GM18498 (cell line): ENCODE data around the gene SUGP1.
"Not testable (repeated sequence)": the region's sequence is repeated elsewhere in the genome, so short reads cannot be mapped to it uniquely, and the experiment has no call there.

Source experiments
- ATAC-seq: cut with Tn5 transposase; IDR thresholded peaks from one replicate; pipeline ENCODE4 v1.9.1; 2021; ENCODE audit warnings: mild to moderate bottlenecking, moderate library complexity; ENCODE audit not compliant: unreplicated experiment

The SUGP1 gene

GRCh38 chr19:19268453-19269385 lies 51.6 kb downstream of the SUGP1 start:
- no peak for ATAC-seq

DNA sequence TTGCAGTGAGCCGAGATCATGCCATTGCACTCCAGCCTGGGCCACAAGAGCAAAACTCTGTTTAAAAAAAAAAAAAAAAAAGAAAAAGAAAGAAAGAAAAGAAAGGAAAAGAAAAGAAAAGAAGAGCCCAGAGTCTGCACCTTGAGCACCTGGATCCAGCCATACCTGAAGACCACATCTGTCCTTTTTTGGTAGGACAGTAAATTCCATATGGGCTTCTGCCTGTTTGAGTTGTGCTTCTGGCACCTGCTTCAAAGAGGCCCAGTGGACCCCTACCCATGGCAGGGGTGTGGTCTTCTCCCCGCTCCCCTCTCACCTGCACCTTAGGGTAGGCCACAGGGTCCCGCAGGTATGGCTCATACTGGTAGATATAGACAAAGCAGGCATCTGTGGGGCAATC lies 53.0 kb downstream of the SUGP1 start:
- ATAC-seq: no peak

DNA sequence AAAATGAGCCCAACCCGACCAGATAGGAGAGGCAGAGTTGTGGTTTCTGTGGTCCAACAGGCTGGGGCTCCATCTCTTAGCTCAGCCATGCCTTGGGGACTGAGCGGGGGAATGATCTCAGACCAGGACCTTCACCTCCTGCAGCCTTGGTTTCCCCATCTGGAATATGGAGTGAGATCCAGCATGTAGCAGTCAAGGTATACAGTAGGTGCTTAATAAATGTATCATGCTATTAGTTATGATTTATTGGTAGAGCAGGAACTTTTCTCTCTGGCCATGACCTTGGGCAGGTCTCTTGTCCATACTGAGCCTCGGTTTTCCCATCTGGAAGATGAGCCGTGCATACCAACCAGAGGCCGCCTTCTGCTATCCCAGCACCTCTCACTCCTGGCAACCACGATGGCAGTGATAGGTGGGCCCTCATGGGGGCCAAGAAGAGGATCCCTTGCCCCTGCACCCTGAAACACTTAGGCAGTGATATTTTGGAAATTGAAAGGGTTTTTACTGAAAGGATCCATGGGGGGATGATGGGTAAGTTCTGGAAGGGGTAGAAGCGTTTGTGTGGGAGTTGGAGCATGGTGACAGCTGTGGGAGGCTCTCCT lies 56.3 kb downstream of the SUGP1 start:
- ATAC-seq: no peak

DNA sequence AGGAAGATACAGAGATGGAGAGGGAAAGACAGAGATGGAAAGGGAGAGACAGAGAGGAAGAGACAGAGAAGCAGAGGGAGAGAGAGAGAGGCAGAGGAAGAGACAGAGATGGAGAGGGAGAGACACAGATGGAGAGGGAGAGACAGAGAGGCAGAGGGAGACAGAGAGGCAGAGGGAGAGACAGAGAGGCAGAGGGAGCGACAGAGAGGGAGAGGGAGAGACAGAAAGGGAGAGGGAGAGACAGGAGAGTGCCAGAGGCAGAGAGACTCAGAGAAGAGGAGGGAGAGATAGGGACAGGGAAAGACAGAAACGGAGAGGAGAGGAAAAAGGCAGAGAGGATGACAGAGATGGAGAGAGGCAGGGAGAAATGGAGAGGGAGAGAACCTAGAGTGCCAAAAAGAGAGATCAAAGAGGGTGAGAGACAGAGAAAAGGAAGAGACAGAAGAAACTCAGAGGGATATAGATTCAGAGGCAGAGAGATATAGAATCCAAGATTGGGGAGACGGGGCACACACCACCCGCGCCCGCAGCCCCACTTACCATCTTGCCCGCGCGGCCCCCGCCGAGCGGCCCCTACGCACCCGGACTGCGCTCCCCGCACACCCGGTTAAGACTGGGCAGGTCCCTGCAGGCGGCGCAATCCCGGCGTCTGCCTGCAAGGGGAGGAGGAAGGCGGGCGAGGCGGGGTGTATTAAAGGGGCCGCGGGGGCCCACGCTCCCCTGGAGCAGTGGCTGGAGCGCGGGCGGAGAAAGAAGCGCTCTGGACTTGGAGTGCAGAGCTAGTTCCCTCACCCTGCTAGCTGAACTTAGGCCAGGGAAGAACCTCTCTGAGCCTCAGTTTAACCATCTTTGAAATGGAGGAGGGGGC lies 57.9 kb downstream of the SUGP1 start:
- ATAC-seq: no peak

DNA sequence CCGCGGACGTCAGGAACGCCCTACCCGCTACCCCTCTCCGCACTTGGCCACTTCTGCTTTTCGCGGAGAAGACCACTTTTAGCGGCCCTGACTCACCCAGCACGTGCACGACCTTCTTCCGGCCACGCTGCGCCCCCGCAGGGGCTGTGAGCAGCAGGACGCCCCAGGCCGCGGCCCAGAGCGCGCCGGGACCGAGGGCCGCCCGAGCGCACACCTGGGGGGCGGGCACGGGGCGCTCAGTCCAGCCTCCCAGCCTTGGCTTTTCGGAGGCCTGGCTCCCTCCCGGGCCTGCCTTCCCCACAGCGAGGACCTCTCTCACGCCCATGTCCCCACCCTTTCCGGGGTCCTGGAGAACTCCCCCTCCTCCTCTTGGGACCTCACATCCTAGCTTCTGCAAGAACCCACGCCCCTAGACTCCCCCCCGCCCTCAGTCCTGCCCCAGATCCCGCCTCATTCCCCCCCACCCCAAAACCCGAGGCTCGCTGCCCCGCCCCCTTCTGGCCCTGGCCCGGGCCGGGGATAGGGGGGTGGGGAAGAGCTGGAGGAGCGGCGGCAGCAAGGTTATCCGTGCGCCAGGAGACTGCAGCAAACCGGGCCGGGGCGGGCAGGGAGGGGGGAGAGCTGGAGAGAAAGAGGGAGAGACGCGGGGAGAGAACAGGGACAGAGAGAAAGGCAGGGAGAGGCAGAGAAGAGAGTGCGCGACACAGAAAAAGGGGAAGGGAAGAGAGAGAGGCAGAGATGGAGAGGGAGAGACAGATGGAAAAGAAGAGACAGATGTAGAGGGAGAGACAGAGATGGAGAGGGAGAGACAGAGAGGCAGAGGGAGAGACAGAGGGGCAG lies 58.7 kb downstream of the SUGP1 start:
- ATAC-seq: no peak

- ATAC-seq: no peak
These were observed 59.7 kb downstream of the SUGP1 start for GRCh38 chr19:19260417-19261214.

- no peak for ATAC-seq
These were observed 60.6 kb downstream of the SUGP1 start for GRCh38 chr19:19259741-19260140.

- no peak for ATAC-seq
These were observed 61.5 kb downstream of the SUGP1 start for GRCh38 chr19:19258589-19259338.

DNA sequence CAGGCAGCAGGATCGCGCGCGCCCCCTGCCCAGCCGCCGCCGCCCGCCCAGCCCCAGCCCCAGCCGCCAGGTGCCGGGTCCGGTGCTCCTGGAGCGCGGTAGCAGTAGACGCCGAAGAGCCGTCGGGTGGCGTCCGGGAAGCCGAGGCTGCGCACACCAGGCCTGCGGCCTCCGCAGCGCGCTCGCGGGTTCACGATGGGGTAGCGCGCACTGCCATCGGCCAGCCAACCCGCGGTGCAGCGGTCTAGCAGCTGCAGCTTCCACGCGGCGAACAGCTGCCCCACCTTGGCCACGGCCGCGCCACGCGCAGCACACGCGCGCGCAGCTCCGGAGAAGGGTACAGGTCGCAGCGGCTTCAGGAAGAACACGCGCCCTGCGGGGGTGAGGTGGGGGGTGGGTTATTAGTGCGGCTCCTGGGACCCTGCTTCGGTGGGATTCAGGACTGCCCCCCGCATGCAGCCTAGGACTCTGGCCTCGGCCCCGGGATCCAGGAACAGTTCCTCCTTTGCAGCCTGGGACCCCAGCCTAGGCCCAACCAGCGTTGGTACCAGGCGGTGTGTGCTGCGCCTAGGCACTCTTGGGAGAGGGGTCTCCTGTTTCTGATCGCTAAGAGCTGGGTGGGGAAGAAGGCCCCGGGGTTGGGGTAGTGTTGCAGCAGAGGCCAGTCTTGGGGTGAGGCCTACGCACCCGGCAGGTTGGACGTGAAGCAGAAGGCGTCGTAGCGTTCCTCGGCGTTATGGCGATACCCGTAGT lies 62.3 kb downstream of the SUGP1 start:
- ATAC-seq: no peak

- ATAC-seq: no peak
These were observed 63.2 kb downstream of the SUGP1 start for GRCh38 chr19:19257137-19257536.

- ATAC-seq: no peak
These were observed 64.0 kb downstream of the SUGP1 start for GRCh38 chr19:19256072-19256969.

GRCh38 chr19:19253409-19253808 lies 66.9 kb downstream of the SUGP1 start:
- ATAC-seq: not testable (repeated sequence)

- ATAC-seq: no peak
These were observed 70.0 kb downstream of the SUGP1 start for GRCh38 chr19:19250196-19250801.

DNA sequence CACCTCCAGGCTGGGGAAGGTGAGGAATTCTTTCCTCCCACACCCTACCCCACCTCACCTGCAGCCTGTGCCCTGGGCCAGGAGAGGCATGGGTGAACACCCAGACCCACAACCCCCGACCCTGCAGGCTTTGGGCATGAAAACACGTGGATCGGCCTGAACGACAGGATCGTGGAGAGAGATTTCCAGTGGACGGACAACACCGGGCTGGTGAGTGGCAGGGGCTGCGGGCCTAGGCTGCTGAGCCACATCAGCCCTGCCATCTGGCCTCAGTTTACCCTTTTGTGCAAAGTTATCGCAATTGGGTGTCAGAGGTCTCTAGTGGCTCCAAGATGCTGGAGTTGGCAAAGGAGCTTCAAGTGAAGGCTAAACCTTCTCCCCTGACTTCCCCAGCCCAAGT lies 79.8 kb downstream of the SUGP1 start:
- no peak for ATAC-seq

DNA sequence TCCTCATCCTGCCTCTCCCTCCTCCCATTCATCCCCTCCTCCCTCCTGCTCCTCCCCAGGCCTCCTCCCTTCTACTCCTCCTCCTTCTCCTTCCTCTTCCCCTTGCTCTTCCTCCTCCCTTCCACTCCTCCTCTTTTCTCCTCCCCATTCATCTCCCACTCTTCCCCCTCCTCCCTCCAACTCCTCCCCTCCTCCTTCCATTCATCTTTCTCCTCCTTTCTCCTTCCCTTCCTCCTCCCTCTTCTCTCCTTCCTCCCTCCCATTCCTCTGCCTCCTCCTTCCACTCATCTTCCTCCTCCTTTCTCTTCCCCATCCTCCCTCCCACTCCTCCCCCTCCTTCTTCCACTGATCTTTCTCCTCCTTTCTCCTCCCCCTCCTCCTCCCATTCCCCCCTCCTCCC lies 80.6 kb downstream of the SUGP1 start:
- ATAC-seq: no peak

DNA sequence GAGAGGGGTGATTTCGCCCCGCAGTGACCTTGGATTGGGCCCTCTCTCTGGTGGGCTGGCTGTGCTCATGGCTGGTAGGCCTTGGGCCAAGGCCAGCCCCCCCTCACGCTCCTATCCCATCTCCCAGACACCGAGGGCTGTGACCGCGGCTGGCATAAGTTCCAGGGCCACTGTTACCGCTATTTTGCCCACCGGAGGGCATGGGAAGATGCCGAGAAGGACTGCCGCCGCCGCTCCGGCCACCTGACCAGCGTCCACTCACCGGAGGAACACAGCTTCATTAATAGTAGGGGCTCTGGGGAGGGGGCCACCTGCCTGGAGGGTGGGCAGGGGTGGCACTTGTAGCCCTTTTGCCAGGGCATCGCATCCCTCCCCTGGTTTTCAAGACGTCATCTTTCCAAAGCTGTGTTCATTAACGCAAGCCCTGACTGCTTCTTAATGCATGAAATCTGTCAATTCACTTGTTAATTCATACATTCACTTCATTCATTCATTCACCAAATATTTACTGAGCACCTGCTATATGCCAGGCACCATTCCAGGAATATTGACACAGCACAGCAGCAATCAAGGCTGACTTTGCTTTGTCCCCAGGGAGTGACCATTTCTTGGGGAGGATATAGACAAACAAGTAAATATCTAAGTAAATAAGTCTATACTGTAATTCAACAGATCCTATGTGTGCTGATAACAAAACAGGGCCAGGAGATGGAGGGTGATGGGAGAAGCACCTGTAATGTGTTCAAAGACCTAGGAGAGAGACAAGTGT lies 82.0 kb downstream of the SUGP1 start:
- ATAC-seq: no peak
